ENCODE data around the gene BTN3A1.

DNA sequence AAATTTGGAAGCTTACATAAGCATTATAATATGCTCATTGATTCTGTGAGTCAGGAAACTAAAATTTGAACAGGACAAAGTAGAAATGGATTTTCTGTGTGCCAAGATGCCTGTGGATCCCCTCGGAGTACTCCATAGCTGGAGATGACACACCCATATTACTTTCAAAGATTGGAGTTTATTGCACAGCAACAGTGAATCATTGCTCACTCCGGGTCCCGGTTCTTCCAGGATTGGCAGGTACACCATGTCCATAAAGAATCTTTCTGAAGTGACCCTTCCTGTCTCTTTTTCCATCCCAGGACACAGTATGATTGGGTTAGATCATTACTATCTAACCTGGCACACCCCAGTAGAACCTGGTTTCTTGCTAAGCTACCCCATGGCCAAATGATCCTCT is 21.8 kb upstream of the BTN3A1 start:
- TF ChIP-seq, protein P1, sequence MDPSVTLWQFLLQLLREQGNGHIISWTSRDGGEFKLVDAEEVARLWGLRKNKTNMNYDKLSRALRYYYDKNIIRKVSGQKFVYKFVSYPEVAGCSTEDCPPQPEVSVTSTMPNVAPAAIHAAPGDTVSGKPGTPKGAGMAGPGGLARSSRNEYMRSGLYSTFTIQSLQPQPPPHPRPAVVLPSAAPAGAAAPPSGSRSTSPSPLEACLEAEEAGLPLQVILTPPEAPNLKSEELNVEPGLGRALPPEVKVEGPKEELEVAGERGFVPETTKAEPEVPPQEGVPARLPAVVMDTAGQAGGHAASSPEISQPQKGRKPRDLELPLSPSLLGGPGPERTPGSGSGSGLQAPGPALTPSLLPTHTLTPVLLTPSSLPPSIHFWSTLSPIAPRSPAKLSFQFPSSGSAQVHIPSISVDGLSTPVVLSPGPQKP (IDR thresholded peaks at IDR 0.05; ENCODE audit: low read depth, low read length) = no peak
- TF ChIP-seq, protein P2, sequence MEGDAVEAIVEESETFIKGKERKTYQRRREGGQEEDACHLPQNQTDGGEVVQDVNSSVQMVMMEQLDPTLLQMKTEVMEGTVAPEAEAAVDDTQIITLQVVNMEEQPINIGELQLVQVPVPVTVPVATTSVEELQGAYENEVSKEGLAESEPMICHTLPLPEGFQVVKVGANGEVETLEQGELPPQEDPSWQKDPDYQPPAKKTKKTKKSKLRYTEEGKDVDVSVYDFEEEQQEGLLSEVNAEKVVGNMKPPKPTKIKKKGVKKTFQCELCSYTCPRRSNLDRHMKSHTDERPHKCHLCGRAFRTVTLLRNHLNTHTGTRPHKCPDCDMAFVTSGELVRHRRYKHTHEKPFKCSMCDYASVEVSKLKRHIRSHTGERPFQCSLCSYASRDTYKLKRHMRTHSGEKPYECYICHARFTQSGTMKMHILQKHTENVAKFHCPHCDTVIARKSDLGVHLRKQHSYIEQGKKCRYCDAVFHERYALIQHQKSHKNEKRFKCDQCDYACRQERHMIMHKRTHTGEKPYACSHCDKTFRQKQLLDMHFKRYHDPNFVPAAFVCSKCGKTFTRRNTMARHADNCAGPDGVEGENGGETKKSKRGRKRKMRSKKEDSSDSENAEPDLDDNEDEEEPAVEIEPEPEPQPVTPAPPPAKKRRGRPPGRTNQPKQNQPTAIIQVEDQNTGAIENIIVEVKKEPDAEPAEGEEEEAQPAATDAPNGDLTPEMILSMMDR (IDR thresholded peaks at IDR 0.05) = no peak
- TF ChIP-seq JUN (IDR thresholded peaks at IDR 0.05) (no peak), RAD21 (conservative IDR thresholded peaks at IDR 0.05 in 1 of 2, IDR thresholded peaks at IDR 0.05 in 1 of 2) (no peak), RCOR1 (IDR thresholded peaks at IDR 0.05; ENCODE audit: low read depth, low read length) (no peak), ESRRA (IDR thresholded peaks at IDR 0.05; ENCODE audit: borderline replicate concordance, low read length) (no peak), POLR2A (IDR thresholded peaks at IDR 0.05; ENCODE audit: low read length) (no peak), RARB (CRISPR knock-in tag; IDR thresholded peaks at IDR 0.05) (no peak), BHLHE40 (IDR thresholded peaks at IDR 0.05; ENCODE audit: low read depth, low read length) (no peak), EP300 (IDR thresholded peaks at IDR 0.05) (no peak), MAFK (IDR thresholded peaks at IDR 0.05; ENCODE audit: partially characterized antibody) (no peak), FOSL2 (IDR thresholded peaks at IDR 0.05) (no peak), FOSL2 (CRISPR knock-in tag; IDR thresholded peaks at IDR 0.05) (no peak)
- TF ChIP-seq, protein P3, sequence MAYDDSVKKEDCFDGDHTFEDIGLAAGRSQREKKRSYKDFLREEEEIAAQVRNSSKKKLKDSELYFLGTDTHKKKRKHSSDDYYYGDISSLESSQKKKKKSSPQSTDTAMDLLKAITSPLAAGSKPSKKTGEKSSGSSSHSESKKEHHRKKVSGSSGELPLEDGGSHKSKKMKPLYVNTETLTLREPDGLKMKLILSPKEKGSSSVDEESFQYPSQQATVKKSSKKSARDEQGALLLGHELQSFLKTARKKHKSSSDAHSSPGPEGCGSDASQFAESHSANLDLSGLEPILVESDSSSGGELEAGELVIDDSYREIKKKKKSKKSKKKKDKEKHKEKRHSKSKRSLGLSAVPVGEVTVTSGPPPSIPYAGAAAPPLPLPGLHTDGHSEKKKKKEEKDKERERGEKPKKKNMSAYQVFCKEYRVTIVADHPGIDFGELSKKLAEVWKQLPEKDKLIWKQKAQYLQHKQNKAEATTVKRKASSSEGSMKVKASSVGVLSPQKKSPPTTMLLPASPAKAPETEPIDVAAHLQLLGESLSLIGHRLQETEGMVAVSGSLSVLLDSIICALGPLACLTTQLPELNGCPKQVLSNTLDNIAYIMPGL (CRISPR knock-in tag; IDR thresholded peaks at IDR 0.05; ENCODE audit: borderline replicate concordance) = no peak

Measured in A549 (cell line).